PC-3 (cell line): ENCODE results near the gene GRAPL. TPM values are rescaled to one million over a fixed set of nuclear protein-coding genes. Genes with fewer than 3 reads are reported as not detected.
"Not testable (repeated sequence)": the region's sequence is repeated elsewhere in the genome, so short reads cannot be mapped to it uniquely, and the experiment has no call there.

Experiments
- ATAC-seq: fragments of 200-7000 bp; cut with Tn5 transposase; 2 replicates; pipeline ENCODE4 v1.9.1; 2020; ENCODE audit warnings: mild to moderate bottlenecking, moderate library complexity
- BruUV-seq: library from RNA; stranded (reverse); fragments of 400-500 nt; replicated peaks from 2 replicates; lab custom pipeline; 2021; lab: Mats Ljungman, UMichigan
- CTCF ChIA-PET: fragments of 300-600 bp; sonication (Branson Sonifier 250); formaldehyde crosslinking; loops from one replicate; lab custom pipeline; 2022; ENCODE audit warnings: antibody characterized with exemption; lab: Charles Lee
- POLR2A ChIA-PET: fragments of 300-600 bp; sonication (Branson Sonifier 250); formaldehyde crosslinking; loops from one replicate; lab custom pipeline; 2022; ENCODE audit warnings: antibody characterized with exemption; ENCODE audit not compliant: unreplicated experiment; lab: Charles Lee
- DNase-seq: peaks from one replicate; pipeline ENCODE4 v3.0.0-alpha.2; 2015
- H2AFZ ChIP-seq: fragments of 300-600 bp; sonication (generic); 2 replicates; pipeline ENCODE4 v1.6.0; 2016; ENCODE audit warnings: antibody characterized with exemption, low read length
- H3F3A ChIP-seq: fragments of 300-600 bp; sonication (generic); one replicate; pipeline ENCODE4 v1.6.0; 2017; ENCODE audit warnings: antibody characterized with exemption, low read length, control low read depth, mild to moderate bottlenecking; ENCODE audit not compliant: unreplicated experiment
- H3K27ac ChIP-seq: fragments of 300-600 bp; sonication (generic); 2 replicates; pipeline ENCODE4 v1.5.1; 2016; ENCODE audit warnings: mild to moderate bottlenecking, low read length
- H3K27me3 ChIP-seq: fragments of 300-600 bp; sonication (generic); 2 replicates; pipeline ENCODE4 v1.6.1; 2016; ENCODE audit warnings: low read length, mixed read lengths
- H3K36me3 ChIP-seq: fragments of 300-600 bp; sonication (generic); 2 replicates; pipeline ENCODE4 v1.6.1; 2016; ENCODE audit warnings: low read depth, mixed run types, low read length, mixed read lengths
- H3K4me1 ChIP-seq: fragments of 300-600 bp; sonication (generic); 2 replicates; pipeline ENCODE4 v1.5.1; 2016; ENCODE audit warnings: low read length; ENCODE audit not compliant: insufficient read depth
- H3K4me2 ChIP-seq: fragments of 300-600 bp; sonication (generic); 2 replicates; pipeline ENCODE4 v1.6.0; 2016; ENCODE audit warnings: low read length
- H3K4me3 ChIP-seq: fragments of 300-600 bp; sonication (generic); 2 replicates; pipeline ENCODE4 v1.5.1; 2016; ENCODE audit warnings: mild to moderate bottlenecking, low read length, mixed read lengths
- H3K79me2 ChIP-seq: fragments of 300-600 bp; sonication (generic); 2 replicates; pipeline ENCODE4 v1.6.1; 2017; ENCODE audit warnings: low read length, mixed read lengths
- H3K9ac ChIP-seq: fragments of 300-600 bp; sonication (generic); 2 replicates; pipeline ENCODE4 v1.6.0; 2016; ENCODE audit warnings: mild to moderate bottlenecking, low read length
- H3K9me2 ChIP-seq: fragments of 300-600 bp; sonication (generic); replicated peaks from 2 replicates; pipeline ENCODE4 v1.6.1; 2016; ENCODE audit warnings: mixed run types, low read length, mixed read lengths
- H3K9me3 ChIP-seq: fragments of 300-600 bp; sonication (generic); 2 replicates; pipeline ENCODE4 v1.6.1; 2016; ENCODE audit warnings: low read length, mixed read lengths
- H4K20me1 ChIP-seq: fragments of 300-600 bp; sonication (generic); 2 replicates; pipeline ENCODE4 v1.6.1; 2016; ENCODE audit warnings: low read length, mixed read lengths
- intact Hi-C: fragments of 100-400 bp; cut with micrococcal nuclease; formaldehyde crosslinking; loops from 2 replicates; pipeline ENCODE4 v1.9.0; 2023
- total RNA-seq: library from RNA; depleted of rRNA; stranded (reverse); fragments of >200 nt; gene quantifications from 2 replicates; pipeline ENCODE4 v1.2.3, GENCODE V29; 2014

Gene GRAPL
- total RNA-seq, 1 experiment from 2014 or later = not detected

DNA sequence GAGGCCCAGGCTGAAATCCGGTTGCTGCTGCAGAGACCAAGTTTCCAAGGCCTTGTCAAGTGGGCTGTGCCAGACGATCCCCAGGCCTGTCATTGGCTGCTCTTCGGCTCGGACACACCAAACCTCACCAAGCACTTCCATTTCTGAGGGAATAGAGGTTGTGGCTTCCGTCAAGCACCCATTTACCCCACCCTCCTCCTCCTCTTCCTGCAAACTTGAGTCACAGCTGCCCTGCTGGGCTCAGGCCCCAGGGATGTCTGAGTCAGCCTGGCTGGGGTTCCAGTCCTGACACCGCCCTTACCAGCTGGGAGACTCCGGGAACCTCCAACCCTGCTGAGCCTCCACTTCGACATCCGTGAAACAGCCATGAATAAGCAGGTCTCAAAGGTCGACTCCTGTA lies 31.1 kb downstream of the GRAPL start:
- H3K4me2 ChIP-seq, H3K4me1 ChIP-seq, H3K9me3 ChIP-seq, H3K27ac ChIP-seq, H3K36me3 ChIP-seq, H3F3A ChIP-seq, H3K79me2 ChIP-seq, intact Hi-C loops, H3K9ac ChIP-seq, H4K20me1 ChIP-seq, H3K4me3 ChIP-seq, DNase-seq, CTCF ChIA-PET, H3K9me2 ChIP-seq, POLR2A ChIA-PET, H3K27me3 ChIP-seq, H2AFZ ChIP-seq, BruUV-seq: not testable (repeated sequence)
- ATAC-seq = peak; percentile 64

GRCh38 chr17:19158938-19159337 lies 31.5 kb downstream of the GRAPL start:
- H3K36me3 ChIP-seq, H3K4me2 ChIP-seq, H3F3A ChIP-seq, BruUV-seq, H3K9ac ChIP-seq, H3K9me3 ChIP-seq, H3K79me2 ChIP-seq, H4K20me1 ChIP-seq, H3K27ac ChIP-seq, H3K27me3 ChIP-seq, H3K9me2 ChIP-seq, H3K4me3 ChIP-seq, CTCF ChIA-PET, H3K4me1 ChIP-seq, DNase-seq, H2AFZ ChIP-seq, intact Hi-C loops, POLR2A ChIA-PET, ATAC-seq: not testable (repeated sequence)

- CTCF ChIA-PET = not testable (repeated sequence)
Measured at GRCh38 chr17:19161308-19162107, 34.1 kb downstream of the GRAPL start.

DNA sequence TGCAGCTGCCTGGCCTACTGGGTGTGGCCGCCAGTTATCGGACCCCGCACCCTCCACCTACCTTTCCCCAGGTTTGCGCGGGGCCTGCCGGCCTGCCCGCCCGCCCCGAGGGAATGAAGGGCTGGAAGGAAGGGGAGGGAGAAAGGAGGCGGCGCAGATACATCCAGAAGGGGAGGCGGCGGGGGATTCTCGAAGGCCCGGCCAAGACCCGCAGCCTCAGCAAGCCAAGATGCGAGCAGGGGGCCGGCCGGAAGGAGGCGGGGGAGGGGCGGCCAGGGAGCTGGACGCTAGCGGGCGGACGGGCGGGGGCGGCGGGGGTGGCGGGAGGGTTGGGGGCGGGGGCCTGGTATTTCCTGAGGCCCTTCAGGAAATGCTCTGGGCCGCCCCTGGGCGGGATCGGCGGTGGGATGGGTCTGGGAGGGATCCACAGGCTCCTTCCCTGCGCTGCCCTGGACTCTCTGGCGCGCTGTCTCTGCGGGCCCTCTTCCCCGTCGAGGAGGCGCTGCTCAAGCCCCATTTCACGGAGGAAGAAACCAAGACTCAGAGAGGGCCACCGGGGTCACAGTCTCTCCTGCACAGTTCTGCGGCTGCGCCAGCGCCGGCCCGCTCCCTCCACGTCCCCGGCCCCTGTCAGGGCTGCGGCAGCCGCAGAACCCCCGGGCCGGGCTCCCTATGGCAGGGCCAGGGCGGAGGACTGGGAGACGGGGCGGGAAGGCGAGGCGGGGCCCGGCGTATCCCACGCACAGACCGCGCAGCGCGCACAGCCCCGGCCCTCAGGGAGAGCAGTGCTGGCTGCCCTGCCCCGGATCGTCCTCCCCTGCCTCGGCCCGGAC lies 35.2 kb downstream of the GRAPL start:
- H3K36me3 ChIP-seq, H2AFZ ChIP-seq, CTCF ChIA-PET, H3F3A ChIP-seq, H3K9me2 ChIP-seq, DNase-seq, H3K4me2 ChIP-seq, POLR2A ChIA-PET, H3K27ac ChIP-seq, H4K20me1 ChIP-seq, BruUV-seq, H3K9me3 ChIP-seq, H3K4me3 ChIP-seq, H3K27me3 ChIP-seq, H3K79me2 ChIP-seq, intact Hi-C loops, H3K9ac ChIP-seq, H3K4me1 ChIP-seq: not testable (repeated sequence)
- ATAC-seq = peak; percentile 76

More at GRCh38 chr17:19161308-19162107, 34.1 kb downstream of the GRAPL start:
- H3K79me2 ChIP-seq, H3F3A ChIP-seq, intact Hi-C loops, POLR2A ChIA-PET, BruUV-seq, H3K4me3 ChIP-seq, DNase-seq, H2AFZ ChIP-seq, H3K9me3 ChIP-seq, H3K36me3 ChIP-seq, H3K4me1 ChIP-seq, H3K27ac ChIP-seq, H3K27me3 ChIP-seq, H3K9me2 ChIP-seq, H4K20me1 ChIP-seq, H3K4me2 ChIP-seq, H3K9ac ChIP-seq, ATAC-seq: not testable (repeated sequence)

DNA sequence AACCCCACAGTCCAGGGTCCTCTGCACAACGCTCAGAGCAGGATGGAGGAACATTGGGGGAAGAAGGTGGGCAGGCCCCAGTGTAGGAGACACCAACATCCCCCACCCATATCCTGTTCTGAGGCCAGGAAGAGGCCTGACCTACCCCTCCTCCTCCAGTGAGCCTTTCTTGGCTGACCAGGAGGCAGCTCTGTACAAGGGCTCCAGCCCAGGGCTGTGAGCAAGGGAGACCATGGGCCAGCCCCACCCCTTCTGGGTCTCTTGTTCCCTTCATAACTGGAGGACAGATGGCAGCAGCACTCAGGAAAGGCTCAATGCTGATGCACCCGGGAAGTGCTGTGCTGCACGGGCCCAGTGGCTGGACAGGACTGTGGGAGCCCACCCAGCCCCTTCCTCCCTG lies 47.0 kb downstream of the GRAPL start:
- ATAC-seq = peak; percentile 35
- CTCF ChIA-PET, H3F3A ChIP-seq, POLR2A ChIA-PET, H4K20me1 ChIP-seq, DNase-seq, H3K27ac ChIP-seq, H3K79me2 ChIP-seq, H3K9ac ChIP-seq, H3K4me1 ChIP-seq, H3K36me3 ChIP-seq, H2AFZ ChIP-seq, H3K4me3 ChIP-seq, H3K27me3 ChIP-seq, H3K9me3 ChIP-seq, H3K4me2 ChIP-seq, H3K9me2 ChIP-seq, BruUV-seq, intact Hi-C loops: not testable (repeated sequence)

DNA sequence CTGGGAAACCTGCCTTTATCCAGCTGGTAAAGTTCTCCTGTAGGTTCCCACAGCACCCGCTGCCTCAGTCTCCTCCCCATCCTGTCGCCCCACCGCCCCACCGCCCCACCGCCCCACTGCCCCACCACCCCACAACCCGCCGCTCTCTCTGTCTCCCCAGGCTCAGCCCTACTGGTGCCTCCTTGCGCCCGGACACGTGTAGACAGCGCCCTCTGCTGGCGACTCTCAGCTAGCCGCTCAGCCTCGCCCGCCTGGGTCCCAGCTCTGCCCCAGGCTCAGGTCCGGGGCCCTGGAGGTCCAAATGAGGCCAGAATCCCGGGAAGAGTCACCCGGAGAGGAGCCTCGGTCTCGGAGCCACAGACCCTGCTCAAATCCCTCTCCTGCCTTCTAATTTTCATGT lies 48.0 kb downstream of the GRAPL start:
- H3K4me1 ChIP-seq, CTCF ChIA-PET, H2AFZ ChIP-seq, DNase-seq, H3K4me2 ChIP-seq, H3K36me3 ChIP-seq, H3K9me3 ChIP-seq, H3K27ac ChIP-seq, H3K9ac ChIP-seq, H3K27me3 ChIP-seq, H3F3A ChIP-seq, intact Hi-C loops, H3K4me3 ChIP-seq, H4K20me1 ChIP-seq, BruUV-seq, H3K9me2 ChIP-seq, H3K79me2 ChIP-seq, POLR2A ChIA-PET: not testable (repeated sequence)
- ATAC-seq = peak; percentile 90
